NB4 (cell line): ENCODE results near the gene ATP6V0C.

ENCODE experiments used
- POLR2A ChIP-seq: IDR thresholded peaks from 2 replicates; pipeline ENCODE4 v1.6.1; 2011; ENCODE audit warnings: mild to moderate bottlenecking; ENCODE audit not compliant: insufficient read length; ENCODE audit errors: extremely low read depth
- TF ChIP-seq, protein P1 (sequence below): IDR thresholded peaks from one replicate; pipeline ENCODE4 v1.5.1; 2012; ENCODE audit warnings: low read depth, low read length

DNA sequence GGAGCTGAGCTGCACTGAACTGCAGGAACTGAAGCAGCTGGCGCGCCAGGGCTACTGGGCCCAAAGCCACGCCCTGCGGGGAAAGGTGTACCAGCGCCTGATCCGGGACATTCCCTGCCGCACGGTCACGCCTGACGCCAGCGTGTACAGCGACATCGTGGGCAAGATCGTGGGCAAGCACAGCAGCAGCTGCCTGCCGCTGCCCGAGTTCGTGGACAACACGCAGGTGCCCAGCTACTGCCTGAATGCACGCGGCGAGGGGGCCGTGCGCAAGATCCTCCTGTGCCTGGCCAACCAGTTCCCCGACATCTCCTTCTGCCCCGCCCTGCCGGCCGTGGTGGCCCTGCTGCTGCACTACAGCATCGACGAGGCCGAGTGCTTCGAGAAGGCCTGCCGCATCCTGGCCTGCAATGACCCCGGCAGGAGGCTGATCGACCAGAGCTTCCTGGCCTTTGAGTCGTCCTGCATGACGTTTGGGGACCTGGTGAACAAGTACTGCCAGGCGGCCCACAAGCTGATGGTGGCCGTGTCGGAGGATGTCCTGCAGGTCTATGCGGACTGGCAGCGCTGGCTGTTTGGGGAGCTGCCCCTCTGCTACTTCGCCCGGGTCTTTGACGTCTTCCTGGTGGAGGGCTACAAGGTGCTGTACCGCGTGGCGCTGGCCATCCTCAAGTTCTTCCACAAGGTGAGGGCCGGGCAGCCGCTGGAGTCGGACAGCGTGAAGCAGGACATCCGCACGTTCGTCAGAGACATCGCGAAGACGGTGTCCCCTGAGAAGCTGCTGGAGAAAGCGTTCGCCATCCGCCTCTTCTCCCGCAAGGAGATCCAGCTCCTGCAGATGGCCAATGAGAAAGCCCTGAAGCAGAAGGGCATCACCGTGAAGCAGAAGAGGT is 17.3 kb upstream of the ATP6V0C start:
- TF ChIP-seq, protein P1, sequence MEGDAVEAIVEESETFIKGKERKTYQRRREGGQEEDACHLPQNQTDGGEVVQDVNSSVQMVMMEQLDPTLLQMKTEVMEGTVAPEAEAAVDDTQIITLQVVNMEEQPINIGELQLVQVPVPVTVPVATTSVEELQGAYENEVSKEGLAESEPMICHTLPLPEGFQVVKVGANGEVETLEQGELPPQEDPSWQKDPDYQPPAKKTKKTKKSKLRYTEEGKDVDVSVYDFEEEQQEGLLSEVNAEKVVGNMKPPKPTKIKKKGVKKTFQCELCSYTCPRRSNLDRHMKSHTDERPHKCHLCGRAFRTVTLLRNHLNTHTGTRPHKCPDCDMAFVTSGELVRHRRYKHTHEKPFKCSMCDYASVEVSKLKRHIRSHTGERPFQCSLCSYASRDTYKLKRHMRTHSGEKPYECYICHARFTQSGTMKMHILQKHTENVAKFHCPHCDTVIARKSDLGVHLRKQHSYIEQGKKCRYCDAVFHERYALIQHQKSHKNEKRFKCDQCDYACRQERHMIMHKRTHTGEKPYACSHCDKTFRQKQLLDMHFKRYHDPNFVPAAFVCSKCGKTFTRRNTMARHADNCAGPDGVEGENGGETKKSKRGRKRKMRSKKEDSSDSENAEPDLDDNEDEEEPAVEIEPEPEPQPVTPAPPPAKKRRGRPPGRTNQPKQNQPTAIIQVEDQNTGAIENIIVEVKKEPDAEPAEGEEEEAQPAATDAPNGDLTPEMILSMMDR, result no peak
- no peak for TF ChIP-seq POLR2A
